Breast epithelium (tissue), 3 donors: ENCODE results near the gene SLC26A5.
A peak's percentile ranks its signal among the peaks of the same experiment; 100 is the strongest.

ENCODE experiments used
- POLR2A ChIP-seq: fragments of 450-650 bp; IDR thresholded peaks from one replicate; pipeline ENCODE4 v1.6.1; 2016; ENCODE audit warnings: antibody characterized with exemption, mild to moderate bottlenecking, moderate library complexity
- POLR2AphosphoS5 ChIP-seq, 3 donors: sonication (generic); formaldehyde crosslinking; IDR thresholded peaks; one replicate each; pipeline ENCODE4 v1.6.1; 2017; ENCODE audit warnings: antibody characterized with exemption in 3 of 3
- TF ChIP-seq, protein P1 (sequence below), 3 donors: fragments of 450-650 bp; IDR thresholded peaks; one replicate each; pipeline ENCODE4 v1.5.1; 2016 to 2017; ENCODE audit warnings: antibody characterized with exemption in 3 of 3, mild to moderate bottlenecking in 3 of 3, moderate library complexity in 3 of 3

GRCh38 chr7:103447073-103447960, 1.3 kb upstream of the SLC26A5 start:
- no peak for TF ChIP-seq POLR2A
- TF ChIP-seq, protein P1, sequence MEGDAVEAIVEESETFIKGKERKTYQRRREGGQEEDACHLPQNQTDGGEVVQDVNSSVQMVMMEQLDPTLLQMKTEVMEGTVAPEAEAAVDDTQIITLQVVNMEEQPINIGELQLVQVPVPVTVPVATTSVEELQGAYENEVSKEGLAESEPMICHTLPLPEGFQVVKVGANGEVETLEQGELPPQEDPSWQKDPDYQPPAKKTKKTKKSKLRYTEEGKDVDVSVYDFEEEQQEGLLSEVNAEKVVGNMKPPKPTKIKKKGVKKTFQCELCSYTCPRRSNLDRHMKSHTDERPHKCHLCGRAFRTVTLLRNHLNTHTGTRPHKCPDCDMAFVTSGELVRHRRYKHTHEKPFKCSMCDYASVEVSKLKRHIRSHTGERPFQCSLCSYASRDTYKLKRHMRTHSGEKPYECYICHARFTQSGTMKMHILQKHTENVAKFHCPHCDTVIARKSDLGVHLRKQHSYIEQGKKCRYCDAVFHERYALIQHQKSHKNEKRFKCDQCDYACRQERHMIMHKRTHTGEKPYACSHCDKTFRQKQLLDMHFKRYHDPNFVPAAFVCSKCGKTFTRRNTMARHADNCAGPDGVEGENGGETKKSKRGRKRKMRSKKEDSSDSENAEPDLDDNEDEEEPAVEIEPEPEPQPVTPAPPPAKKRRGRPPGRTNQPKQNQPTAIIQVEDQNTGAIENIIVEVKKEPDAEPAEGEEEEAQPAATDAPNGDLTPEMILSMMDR (IDR thresholded peaks at IDR 0.05): peak in 2 of 3 donors; percentile 23 to 50
- TF ChIP-seq POLR2AphosphoS5 (IDR thresholded peaks at IDR 0.05): no peak
